ENCODE measurements around the gene VRK3. TPM values are rescaled to one million over a fixed set of nuclear protein-coding genes. Genes with fewer than 3 reads are reported as not detected.
"Not testable (repeated sequence)": the region's sequence is repeated elsewhere in the genome, so short reads cannot be mapped to it uniquely, and the experiment has no call there.

VRK3 gene
- total RNA-seq, 1 donor from 2014 or later, result 44.6 TPM

DNA sequence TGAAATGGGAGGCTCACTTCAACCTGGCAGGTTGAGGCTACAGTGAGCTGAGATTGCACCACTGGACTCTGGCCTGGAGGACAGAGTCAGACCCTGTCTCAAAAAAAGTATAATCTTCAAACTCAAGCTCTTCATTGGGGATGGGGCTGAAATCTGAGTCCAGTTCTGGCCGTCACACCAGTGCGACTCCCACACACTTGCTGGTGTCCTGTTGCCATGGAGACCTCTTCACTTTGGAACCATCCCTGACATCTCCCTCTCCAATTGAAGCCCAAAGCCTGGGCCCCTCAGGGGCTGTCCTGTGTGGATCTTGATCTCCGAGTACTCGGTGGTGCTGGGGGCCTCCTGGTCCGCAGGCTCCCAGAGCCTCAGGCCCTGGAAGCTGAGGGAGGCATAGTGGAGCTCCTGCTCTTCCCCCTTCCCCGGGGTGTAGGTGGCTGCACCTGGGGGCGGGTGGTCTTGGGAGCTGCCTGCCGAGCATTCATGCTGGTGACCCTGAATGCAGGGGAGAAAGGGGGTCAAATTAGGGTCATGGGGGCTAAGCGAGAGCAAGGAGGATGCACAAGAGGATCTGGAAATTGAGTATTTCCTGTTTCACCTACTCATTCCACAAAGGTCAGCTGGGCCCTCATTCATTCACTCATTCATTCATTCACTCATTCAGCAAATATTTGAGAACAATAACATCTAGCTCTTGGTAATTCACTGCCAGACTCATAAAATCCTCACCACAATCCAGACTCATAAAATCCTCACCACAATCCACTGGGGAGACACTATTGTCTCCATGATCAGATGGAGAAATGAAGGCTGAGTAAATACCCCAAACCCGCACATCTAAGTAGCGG lies 75.2 kb downstream of the VRK3 start:
- no peaks in the 10 kb centered on the region for H3K27me3 Mint-ChIP-seq
- DNase-seq (ENCODE audit: extremely low spot score, unreplicated experiment), result no peak
- no peak overlapping the region for H3K27ac Mint-ChIP-seq

DNA sequence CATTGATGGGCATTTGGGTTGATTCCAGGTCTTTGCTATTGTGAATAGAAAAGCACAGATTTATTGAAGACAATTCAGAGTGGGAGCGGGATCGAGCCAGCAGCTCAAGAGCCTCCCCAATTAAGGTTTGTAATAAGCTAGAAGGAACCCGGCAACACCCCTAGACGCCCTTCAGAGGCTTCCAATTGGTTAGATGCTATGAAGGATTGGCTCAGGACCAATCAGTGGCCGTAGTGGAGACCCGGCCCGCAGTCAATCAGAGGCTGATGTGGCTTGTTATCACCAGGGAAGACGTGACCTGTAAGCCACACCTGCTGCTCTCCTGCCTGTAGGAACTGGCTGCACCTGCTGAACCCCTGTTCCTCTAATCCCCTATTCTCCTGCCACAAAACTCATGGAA lies 78.8 kb downstream of the VRK3 start:
- no peak overlapping the region for H3K4me3 Mint-ChIP-seq
- no peaks in the 10 kb centered on the region for H3K4me1 Mint-ChIP-seq (ENCODE audit: unreplicated experiment)
- H3K36me3 Mint-ChIP-seq, result no peaks in the 10 kb centered on the region
- TF ChIP-seq, protein P1, sequence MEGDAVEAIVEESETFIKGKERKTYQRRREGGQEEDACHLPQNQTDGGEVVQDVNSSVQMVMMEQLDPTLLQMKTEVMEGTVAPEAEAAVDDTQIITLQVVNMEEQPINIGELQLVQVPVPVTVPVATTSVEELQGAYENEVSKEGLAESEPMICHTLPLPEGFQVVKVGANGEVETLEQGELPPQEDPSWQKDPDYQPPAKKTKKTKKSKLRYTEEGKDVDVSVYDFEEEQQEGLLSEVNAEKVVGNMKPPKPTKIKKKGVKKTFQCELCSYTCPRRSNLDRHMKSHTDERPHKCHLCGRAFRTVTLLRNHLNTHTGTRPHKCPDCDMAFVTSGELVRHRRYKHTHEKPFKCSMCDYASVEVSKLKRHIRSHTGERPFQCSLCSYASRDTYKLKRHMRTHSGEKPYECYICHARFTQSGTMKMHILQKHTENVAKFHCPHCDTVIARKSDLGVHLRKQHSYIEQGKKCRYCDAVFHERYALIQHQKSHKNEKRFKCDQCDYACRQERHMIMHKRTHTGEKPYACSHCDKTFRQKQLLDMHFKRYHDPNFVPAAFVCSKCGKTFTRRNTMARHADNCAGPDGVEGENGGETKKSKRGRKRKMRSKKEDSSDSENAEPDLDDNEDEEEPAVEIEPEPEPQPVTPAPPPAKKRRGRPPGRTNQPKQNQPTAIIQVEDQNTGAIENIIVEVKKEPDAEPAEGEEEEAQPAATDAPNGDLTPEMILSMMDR (conservative IDR thresholded peaks at IDR 0.05), result no peak
- H3K9me3 Mint-ChIP-seq, result no peaks in the 10 kb centered on the region
- H3K27ac Mint-ChIP-seq, result no peak overlapping the region
- DNase-seq (ENCODE audit: extremely low spot score, unreplicated experiment), result no peak
- H3K27me3 Mint-ChIP-seq, result peaks cover 4% of the 10 kb centered on the region

More for the DNA sequence above, 75.2 kb downstream of the VRK3 start:
- Mint-ChIP-seq H3K36me3 (no peaks in the 10 kb centered on the region), H3K4me3 (no peak overlapping the region), H3K4me1 (ENCODE audit: unreplicated experiment) (peaks cover 19% of the 10 kb centered on the region), H3K9me3 (no peaks in the 10 kb centered on the region)
- TF ChIP-seq, protein P1 (conservative IDR thresholded peaks at IDR 0.05), result no peak

DNA sequence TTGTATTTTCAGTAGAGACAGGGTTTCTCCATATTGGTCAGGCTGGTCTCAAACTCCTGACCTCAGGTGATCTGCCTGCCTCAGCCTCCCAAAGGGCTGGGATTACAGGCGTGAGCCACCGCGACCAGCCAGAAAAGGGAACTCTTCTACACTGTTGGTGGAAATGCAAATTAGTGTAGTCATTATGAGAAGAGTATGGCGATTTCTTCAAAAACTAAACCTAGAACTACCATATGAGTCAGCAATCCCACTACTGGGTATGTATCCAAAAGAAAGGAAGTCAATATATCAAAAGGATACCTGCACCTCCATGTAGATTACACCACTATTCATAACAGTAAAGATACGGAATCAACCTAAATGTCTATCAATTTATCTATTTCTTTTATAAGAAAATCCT lies 80.6 kb downstream of the VRK3 start:
- H3K27me3 Mint-ChIP-seq; DNase-seq (ENCODE audit: extremely low spot score, unreplicated experiment); H3K9me3 Mint-ChIP-seq; H3K36me3 Mint-ChIP-seq; H3K27ac Mint-ChIP-seq; H3K4me3 Mint-ChIP-seq; H3K4me1 Mint-ChIP-seq (ENCODE audit: unreplicated experiment): not testable (repeated sequence)

DNA sequence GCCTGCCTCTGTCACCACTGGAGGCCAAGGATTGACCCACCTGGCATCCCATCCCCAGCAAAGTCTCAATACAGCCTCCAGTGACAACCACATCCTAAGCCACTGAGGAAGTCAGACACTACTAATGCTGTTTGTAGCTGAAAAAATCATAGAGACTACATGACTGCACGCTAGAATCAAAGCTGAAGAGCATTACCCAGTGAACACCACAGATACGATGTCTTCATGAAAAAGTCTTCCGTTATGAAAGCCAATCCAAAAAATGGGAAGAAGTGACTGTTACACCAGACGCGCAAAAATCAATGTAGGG lies 84.7 kb downstream of the VRK3 start:
- Mint-ChIP-seq H3K27me3 (peaks cover 7% of the 10 kb centered on the region), H3K9me3 (no peaks in the 10 kb centered on the region), H3K4me3 (no peak overlapping the region), H3K4me1 (ENCODE audit: unreplicated experiment) (no peaks in the 10 kb centered on the region), H3K27ac (no peak overlapping the region), H3K36me3 (no peaks in the 10 kb centered on the region)
- no peak for DNase-seq (ENCODE audit: extremely low spot score, unreplicated experiment)
- TF ChIP-seq, protein P1 (conservative IDR thresholded peaks at IDR 0.05), result no peak

DNA sequence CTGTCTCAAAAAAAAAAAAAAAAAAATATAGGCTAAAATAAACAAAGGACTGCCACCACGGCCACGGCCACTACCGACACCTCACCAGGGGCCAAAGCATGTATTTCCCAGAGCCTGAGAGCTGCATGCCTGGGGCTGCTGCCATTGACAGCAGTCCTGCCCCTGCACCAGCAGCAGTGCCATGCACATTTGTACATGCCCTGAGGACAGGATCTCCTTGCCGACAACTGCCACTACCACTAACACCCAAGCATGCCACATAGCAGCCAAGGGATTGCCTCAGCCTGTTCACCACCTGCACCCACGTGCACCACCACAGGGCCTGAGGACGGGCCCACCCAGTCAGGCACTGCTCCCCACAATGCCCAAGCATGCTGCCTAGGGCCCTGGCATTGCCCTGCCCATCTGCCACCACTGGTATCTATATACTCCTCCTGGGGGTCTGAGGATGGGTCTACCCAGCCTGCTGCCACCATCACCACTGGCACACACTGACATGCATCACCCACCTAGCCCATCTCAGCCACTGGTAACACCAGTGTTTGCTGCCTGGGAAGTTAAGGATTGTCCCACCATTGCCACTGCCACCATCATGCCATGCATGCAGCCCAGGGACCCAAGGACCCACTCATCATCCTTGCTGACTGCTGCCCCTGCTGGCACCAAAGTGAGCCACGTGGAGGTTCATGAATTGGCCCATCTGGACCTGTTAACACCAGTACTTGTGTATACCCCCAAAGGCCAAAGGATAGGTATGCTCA lies 85.3 kb downstream of the VRK3 start:
- no peaks in the 10 kb centered on the region for H3K36me3 Mint-ChIP-seq
- TF ChIP-seq, protein P1 (conservative IDR thresholded peaks at IDR 0.05), result peak; percentile 21

DNA sequence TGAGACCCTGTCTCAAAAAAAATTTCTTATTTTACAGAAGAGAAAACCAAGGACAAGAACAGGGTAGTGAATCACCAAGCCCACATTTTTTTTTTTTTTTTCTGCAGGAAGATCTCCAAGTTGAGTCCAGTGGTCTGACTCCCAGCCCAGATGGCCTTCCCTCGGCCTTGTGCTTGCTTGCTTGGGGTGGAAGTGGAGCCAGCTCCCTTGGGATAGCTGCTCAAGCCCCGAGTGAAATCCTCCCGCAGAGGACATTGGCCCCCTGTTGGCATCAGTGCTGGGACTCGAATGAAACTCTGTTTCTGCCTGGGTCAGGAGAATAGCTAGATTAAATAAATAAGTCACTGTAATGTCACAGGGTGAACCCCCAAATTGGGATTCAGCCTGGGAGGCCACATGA lies 86.5 kb downstream of the VRK3 start:
- no peaks in the 10 kb centered on the region for H3K36me3 Mint-ChIP-seq
- no peaks in the 10 kb centered on the region for H3K4me1 Mint-ChIP-seq (ENCODE audit: unreplicated experiment)
- peaks cover 7% of the 10 kb centered on the region for H3K27me3 Mint-ChIP-seq
- no peak for DNase-seq (ENCODE audit: extremely low spot score, unreplicated experiment)
- H3K9me3 Mint-ChIP-seq, result no peaks in the 10 kb centered on the region
- no peak overlapping the region for H3K27ac Mint-ChIP-seq
- TF ChIP-seq, protein P1 (conservative IDR thresholded peaks at IDR 0.05), result no peak
- no peak overlapping the region for H3K4me3 Mint-ChIP-seq

More for the DNA sequence above, 85.3 kb downstream of the VRK3 start:
- no peak overlapping the region for H3K27ac Mint-ChIP-seq
- DNase-seq (ENCODE audit: extremely low spot score, unreplicated experiment), result no peak
- no peak overlapping the region for H3K4me3 Mint-ChIP-seq
- H3K4me1 Mint-ChIP-seq (ENCODE audit: unreplicated experiment), result no peaks in the 10 kb centered on the region
- peaks cover 7% of the 10 kb centered on the region for H3K27me3 Mint-ChIP-seq
- H3K9me3 Mint-ChIP-seq, result no peaks in the 10 kb centered on the region

All from type B pancreatic cell (in vitro differentiated cells).